ENCODE measurements around the gene UNC93B1.

The UNC93B1 gene

GRCh38 chr11:68009391-68010089 lies 5.6 kb upstream of the UNC93B1 start:
- Histone ChIP-seq H3K36me3 (ENCODE audit: control insufficient read depth in 5 of 5, insufficient read depth in 5 of 5, low read length in 5 of 5) (no peaks in the 10 kb centered on the region), H3K4me1 (ENCODE audit: control insufficient read depth in 5 of 5, insufficient read depth in 5 of 5, low read length in 5 of 5) (peaks cover 7 to 76% (median 63%) of the 10 kb centered on the region in 5 donors), H3K27me3 (ENCODE audit: control insufficient read depth in 5 of 5, insufficient read depth in 4 of 5, low read length in 5 of 5) (no peaks in the 10 kb centered on the region), H3K9ac (ENCODE audit: low read length in 5 of 5) (peak overlapping the region in 2 of 5 donors; percentile 61 to 70), H3K4me3 (ENCODE audit: low read depth in 1 of 5, low read length in 5 of 5) (peak overlapping the region in 3 of 5 donors; percentile 29 to 63 (median 38)), H3K9me3 (ENCODE audit: control insufficient read depth in 5 of 5, low read length in 5 of 5) (no peaks in the 10 kb centered on the region), H3K27ac (ENCODE audit: low read depth, low read length) (peak overlapping the region; percentile 86)

- H3K27me3 ChIP-seq (ENCODE audit: control insufficient read depth in 5 of 5, insufficient read depth in 4 of 5, low read length in 5 of 5) = no peaks in the 10 kb centered on the region
- peak overlapping the region in 1 of 5 donors; percentile 14 for H3K9ac ChIP-seq (ENCODE audit: low read length in 5 of 5)
- H3K36me3 ChIP-seq (ENCODE audit: control insufficient read depth in 5 of 5, insufficient read depth in 5 of 5, low read length in 5 of 5) = no peaks in the 10 kb centered on the region
- H3K4me3 ChIP-seq (ENCODE audit: low read depth in 1 of 5, low read length in 5 of 5) = peak overlapping the region in 1 of 5 donors; percentile 29
- H3K9me3 ChIP-seq (ENCODE audit: control insufficient read depth in 5 of 5, low read length in 5 of 5) = no peaks in the 10 kb centered on the region
- peak overlapping the region; percentile 86 for H3K27ac ChIP-seq (ENCODE audit: low read depth, low read length)
- peaks cover 3 to 73% (median 60%) of the 10 kb centered on the region in 5 donors for H3K4me1 ChIP-seq (ENCODE audit: control insufficient read depth in 5 of 5, insufficient read depth in 5 of 5, low read length in 5 of 5)
Measured at GRCh38 chr11:68008381-68009337, 4.8 kb upstream of the UNC93B1 start.

GRCh38 chr11:68007498-68008380 lies 3.8 kb upstream of the UNC93B1 start:
- Histone ChIP-seq H3K9ac (ENCODE audit: low read length in 5 of 5) (peak overlapping the region in 1 of 5 donors; percentile 35), H3K27me3 (ENCODE audit: control insufficient read depth in 5 of 5, insufficient read depth in 4 of 5, low read length in 5 of 5) (no peaks in the 10 kb centered on the region), H3K36me3 (ENCODE audit: control insufficient read depth in 5 of 5, insufficient read depth in 5 of 5, low read length in 5 of 5) (no peaks in the 10 kb centered on the region), H3K9me3 (ENCODE audit: control insufficient read depth in 5 of 5, low read length in 5 of 5) (no peaks in the 10 kb centered on the region), H3K4me3 (ENCODE audit: low read depth in 1 of 5, low read length in 5 of 5) (no peak overlapping the region), H3K4me1 (ENCODE audit: control insufficient read depth in 5 of 5, insufficient read depth in 5 of 5, low read length in 5 of 5) (peaks cover 3 to 70% (median 56%) of the 10 kb centered on the region in 5 donors), H3K27ac (ENCODE audit: low read depth, low read length) (no peak overlapping the region)

GRCh38 chr11:68006606-68007166 lies 2.8 kb upstream of the UNC93B1 start:
- no peaks in the 10 kb centered on the region for H3K27me3 ChIP-seq (ENCODE audit: control insufficient read depth in 5 of 5, insufficient read depth in 4 of 5, low read length in 5 of 5)
- peaks cover 3 to 66% (median 48%) of the 10 kb centered on the region in 5 donors for H3K4me1 ChIP-seq (ENCODE audit: control insufficient read depth in 5 of 5, insufficient read depth in 5 of 5, low read length in 5 of 5)
- no peaks in the 10 kb centered on the region for H3K36me3 ChIP-seq (ENCODE audit: control insufficient read depth in 5 of 5, insufficient read depth in 5 of 5, low read length in 5 of 5)
- no peak overlapping the region for H3K9ac ChIP-seq (ENCODE audit: low read length in 5 of 5)
- H3K4me3 ChIP-seq (ENCODE audit: low read depth in 1 of 5, low read length in 5 of 5) = no peak overlapping the region
- H3K9me3 ChIP-seq (ENCODE audit: control insufficient read depth in 5 of 5, low read length in 5 of 5) = no peaks in the 10 kb centered on the region
- H3K27ac ChIP-seq (ENCODE audit: low read depth, low read length) = no peak overlapping the region

- Histone ChIP-seq H3K9ac (ENCODE audit: low read length in 5 of 5) (no peak overlapping the region), H3K4me3 (ENCODE audit: low read depth in 1 of 5, low read length in 5 of 5) (peak overlapping the region; percentile 34 to 75 (median 61)), H3K36me3 (ENCODE audit: control insufficient read depth in 5 of 5, insufficient read depth in 5 of 5, low read length in 5 of 5) (peaks cover 0 to under 1% (median 0%) of the 10 kb centered on the region in 5 donors), H3K9me3 (ENCODE audit: control insufficient read depth in 5 of 5, low read length in 5 of 5) (no peaks in the 10 kb centered on the region), H3K4me1 (ENCODE audit: control insufficient read depth in 5 of 5, insufficient read depth in 5 of 5, low read length in 5 of 5) (peaks cover 0 to 46% (median 29%) of the 10 kb centered on the region in 5 donors), H3K27me3 (ENCODE audit: control insufficient read depth in 5 of 5, insufficient read depth in 4 of 5, low read length in 5 of 5) (no peaks in the 10 kb centered on the region), H3K27ac (ENCODE audit: low read depth, low read length) (no peak overlapping the region)
Measured at GRCh38 chr11:68004551-68005335, 846 bp upstream of the UNC93B1 start.

- Histone ChIP-seq H3K9ac (ENCODE audit: low read length in 5 of 5) (peak overlapping the region in 4 of 5 donors; percentile 40 to 68 (median 53)), H3K4me3 (ENCODE audit: low read depth in 1 of 5, low read length in 5 of 5) (peak overlapping the region; percentile 55 to 75 (median 68)), H3K4me1 (ENCODE audit: control insufficient read depth in 5 of 5, insufficient read depth in 5 of 5, low read length in 5 of 5) (peaks cover 0 to 31% (median 21%) of the 10 kb centered on the region in 5 donors), H3K36me3 (ENCODE audit: control insufficient read depth in 5 of 5, insufficient read depth in 5 of 5, low read length in 5 of 5) (peaks cover 0 to 3% (median 0%) of the 10 kb centered on the region in 5 donors), H3K27me3 (ENCODE audit: control insufficient read depth in 5 of 5, insufficient read depth in 4 of 5, low read length in 5 of 5) (no peaks in the 10 kb centered on the region), H3K27ac (ENCODE audit: low read depth, low read length) (no peak overlapping the region), H3K9me3 (ENCODE audit: control insufficient read depth in 5 of 5, low read length in 5 of 5) (no peaks in the 10 kb centered on the region)
Measured at GRCh38 chr11:68002938-68003845, 705 bp downstream of the UNC93B1 start.

- peak overlapping the region in 1 of 5 donors; percentile 40 for H3K9ac ChIP-seq (ENCODE audit: low read length in 5 of 5)
- no peak overlapping the region for H3K27ac ChIP-seq (ENCODE audit: low read depth, low read length)
- H3K27me3 ChIP-seq (ENCODE audit: control insufficient read depth in 5 of 5, insufficient read depth in 4 of 5, low read length in 5 of 5) = no peaks in the 10 kb centered on the region
- peaks cover 0 to 30% (median 19%) of the 10 kb centered on the region in 5 donors for H3K4me1 ChIP-seq (ENCODE audit: control insufficient read depth in 5 of 5, insufficient read depth in 5 of 5, low read length in 5 of 5)
- peaks cover 0 to 3% (median under 1%) of the 10 kb centered on the region in 5 donors for H3K36me3 ChIP-seq (ENCODE audit: control insufficient read depth in 5 of 5, insufficient read depth in 5 of 5, low read length in 5 of 5)
- peak overlapping the region in 4 of 5 donors; percentile 55 to 75 (median 68) for H3K4me3 ChIP-seq (ENCODE audit: low read depth in 1 of 5, low read length in 5 of 5)
- H3K9me3 ChIP-seq (ENCODE audit: control insufficient read depth in 5 of 5, low read length in 5 of 5) = no peaks in the 10 kb centered on the region
Measured at GRCh38 chr11:68002575-68002937, 1.3 kb downstream of the UNC93B1 start.

GRCh38 chr11:67999704-68000103 lies 4.2 kb downstream of the UNC93B1 start:
- no peak overlapping the region for H3K9ac ChIP-seq (ENCODE audit: low read length in 5 of 5)
- no peaks in the 10 kb centered on the region for H3K9me3 ChIP-seq (ENCODE audit: control insufficient read depth in 5 of 5, low read length in 5 of 5)
- no peak overlapping the region for H3K27ac ChIP-seq (ENCODE audit: low read depth, low read length)
- peaks cover 0 to 35% (median 18%) of the 10 kb centered on the region in 5 donors for H3K4me1 ChIP-seq (ENCODE audit: control insufficient read depth in 5 of 5, insufficient read depth in 5 of 5, low read length in 5 of 5)
- peaks cover 0 to 15% (median 8%) of the 10 kb centered on the region in 5 donors for H3K36me3 ChIP-seq (ENCODE audit: control insufficient read depth in 5 of 5, insufficient read depth in 5 of 5, low read length in 5 of 5)
- H3K4me3 ChIP-seq (ENCODE audit: low read depth in 1 of 5, low read length in 5 of 5) = no peak overlapping the region
- no peaks in the 10 kb centered on the region for H3K27me3 ChIP-seq (ENCODE audit: control insufficient read depth in 5 of 5, insufficient read depth in 4 of 5, low read length in 5 of 5)
